Panc1 (cell line): Measurements from ENCODE around the gene FAM151B.

Experiments used
- SIN3A ChIP-seq: IDR thresholded peaks from 2 replicates; pipeline ENCODE4 v1.6.1; 2012; ENCODE audit warnings: low read depth, mild to moderate bottlenecking, low read length, moderate library complexity, borderline replicate concordance; ENCODE audit not compliant: insufficient read depth
- TF ChIP-seq, protein P1 (sequence below): fragments of 450-650 bp; IDR thresholded peaks from 2 replicates; pipeline ENCODE4 v1.5.1; 2017; ENCODE audit warnings: mild to moderate bottlenecking

DNA sequence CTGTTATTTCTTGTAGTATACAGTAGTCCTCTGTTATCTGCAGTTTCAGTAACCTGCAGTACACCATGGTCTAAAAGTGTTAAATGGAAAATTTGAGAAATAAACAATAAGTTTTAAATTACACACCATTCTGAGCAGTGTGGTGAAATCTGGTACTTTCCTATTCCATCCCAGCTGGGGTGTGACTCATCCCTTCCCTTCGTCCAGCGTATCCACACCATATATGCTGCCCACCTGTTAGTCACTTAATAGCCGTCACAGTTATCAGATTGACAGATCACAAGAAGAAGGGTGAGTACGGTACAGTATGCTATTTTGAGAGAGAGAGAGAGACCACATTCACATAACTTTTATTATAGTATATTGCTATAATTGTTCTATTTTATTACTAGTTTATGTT, 28.9 kb downstream of the FAM151B start:
- TF ChIP-seq, protein P1, sequence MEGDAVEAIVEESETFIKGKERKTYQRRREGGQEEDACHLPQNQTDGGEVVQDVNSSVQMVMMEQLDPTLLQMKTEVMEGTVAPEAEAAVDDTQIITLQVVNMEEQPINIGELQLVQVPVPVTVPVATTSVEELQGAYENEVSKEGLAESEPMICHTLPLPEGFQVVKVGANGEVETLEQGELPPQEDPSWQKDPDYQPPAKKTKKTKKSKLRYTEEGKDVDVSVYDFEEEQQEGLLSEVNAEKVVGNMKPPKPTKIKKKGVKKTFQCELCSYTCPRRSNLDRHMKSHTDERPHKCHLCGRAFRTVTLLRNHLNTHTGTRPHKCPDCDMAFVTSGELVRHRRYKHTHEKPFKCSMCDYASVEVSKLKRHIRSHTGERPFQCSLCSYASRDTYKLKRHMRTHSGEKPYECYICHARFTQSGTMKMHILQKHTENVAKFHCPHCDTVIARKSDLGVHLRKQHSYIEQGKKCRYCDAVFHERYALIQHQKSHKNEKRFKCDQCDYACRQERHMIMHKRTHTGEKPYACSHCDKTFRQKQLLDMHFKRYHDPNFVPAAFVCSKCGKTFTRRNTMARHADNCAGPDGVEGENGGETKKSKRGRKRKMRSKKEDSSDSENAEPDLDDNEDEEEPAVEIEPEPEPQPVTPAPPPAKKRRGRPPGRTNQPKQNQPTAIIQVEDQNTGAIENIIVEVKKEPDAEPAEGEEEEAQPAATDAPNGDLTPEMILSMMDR: no peak
- no peak for TF ChIP-seq SIN3A
